Measurements from ENCODE around the gene CREB3.

- TF ChIP-seq POLR2A (IDR thresholded peaks at IDR 0.05; ENCODE audit: low read length) (no peak), GATA1 (IDR thresholded peaks at IDR 0.05; ENCODE audit: low read depth, low read length) (no peak)
These were observed 7.8 kb downstream of the CREB3 start for GRCh38 chr9:35740243-35740642.
